HG02870 (cell line): ENCODE data around the gene SLC24A3.
A peak's percentile ranks its signal among the peaks of the same experiment; 100 is the strongest.

ENCODE experiments used
- ATAC-seq: cut with Tn5 transposase; IDR thresholded peaks from one replicate; pipeline ENCODE4 v1.9.1; 2021; ENCODE audit warnings: mild to moderate bottlenecking, moderate library complexity; ENCODE audit not compliant: unreplicated experiment

Gene SLC24A3

DNA sequence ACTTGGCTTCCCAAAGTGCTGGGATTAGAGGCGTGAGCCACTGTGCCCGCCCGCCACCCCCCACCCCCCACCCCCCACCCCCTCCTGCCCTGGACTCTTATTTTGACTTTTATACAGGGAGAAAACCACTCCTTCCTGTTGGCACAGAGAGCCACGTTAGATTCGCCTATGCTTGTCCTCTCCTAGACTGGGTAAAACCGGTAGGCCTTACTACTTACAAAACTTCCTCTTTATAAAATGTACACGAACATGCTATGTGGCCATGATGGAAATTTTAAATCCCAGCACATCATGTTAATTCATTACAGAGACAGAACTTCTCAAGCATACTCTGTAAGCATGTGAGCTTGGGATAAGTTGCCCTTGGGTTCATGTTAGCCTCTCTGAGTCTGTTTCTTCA is 124.2 kb downstream of the SLC24A3 start:
- ATAC-seq: no peak

DNA sequence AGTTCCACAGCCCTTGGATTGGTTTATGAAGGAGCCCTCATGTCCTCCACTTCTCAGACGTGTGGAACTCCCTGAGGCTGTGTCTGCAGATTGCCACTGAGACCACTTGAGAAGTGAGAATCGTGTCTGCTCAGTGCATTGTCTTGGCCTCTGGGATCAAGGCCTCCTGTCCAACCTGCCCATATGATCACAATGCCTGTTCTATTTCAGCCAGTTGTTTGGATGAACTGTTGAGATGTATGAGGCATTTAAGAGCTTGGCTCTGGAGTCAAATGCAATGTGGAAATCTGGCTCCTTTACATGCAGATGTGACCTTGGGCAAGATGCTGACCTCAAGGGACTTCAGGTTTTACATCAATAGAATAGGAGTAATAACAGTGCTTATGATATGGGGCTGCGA is 125.9 kb downstream of the SLC24A3 start:
- no peak for ATAC-seq

DNA sequence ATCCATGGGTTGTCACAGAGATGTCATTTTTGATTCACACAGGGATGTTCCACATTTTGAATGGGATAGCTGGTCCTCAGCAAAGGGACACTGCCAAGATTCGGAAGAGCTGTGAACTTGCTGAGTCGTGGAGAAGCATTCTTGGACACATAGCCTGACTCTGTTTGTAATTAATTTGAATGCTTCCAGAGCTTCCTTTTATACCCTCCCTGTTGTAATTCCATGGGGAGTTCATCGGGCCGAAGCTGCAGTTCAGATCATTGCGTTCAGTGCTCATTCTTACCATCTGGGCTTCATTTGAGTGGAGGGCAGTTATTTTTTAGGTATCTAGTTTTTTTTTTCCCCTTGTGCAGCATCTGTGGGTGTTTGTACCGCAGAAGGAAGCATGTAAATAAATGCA is 126.5 kb downstream of the SLC24A3 start:
- no peak for ATAC-seq

DNA sequence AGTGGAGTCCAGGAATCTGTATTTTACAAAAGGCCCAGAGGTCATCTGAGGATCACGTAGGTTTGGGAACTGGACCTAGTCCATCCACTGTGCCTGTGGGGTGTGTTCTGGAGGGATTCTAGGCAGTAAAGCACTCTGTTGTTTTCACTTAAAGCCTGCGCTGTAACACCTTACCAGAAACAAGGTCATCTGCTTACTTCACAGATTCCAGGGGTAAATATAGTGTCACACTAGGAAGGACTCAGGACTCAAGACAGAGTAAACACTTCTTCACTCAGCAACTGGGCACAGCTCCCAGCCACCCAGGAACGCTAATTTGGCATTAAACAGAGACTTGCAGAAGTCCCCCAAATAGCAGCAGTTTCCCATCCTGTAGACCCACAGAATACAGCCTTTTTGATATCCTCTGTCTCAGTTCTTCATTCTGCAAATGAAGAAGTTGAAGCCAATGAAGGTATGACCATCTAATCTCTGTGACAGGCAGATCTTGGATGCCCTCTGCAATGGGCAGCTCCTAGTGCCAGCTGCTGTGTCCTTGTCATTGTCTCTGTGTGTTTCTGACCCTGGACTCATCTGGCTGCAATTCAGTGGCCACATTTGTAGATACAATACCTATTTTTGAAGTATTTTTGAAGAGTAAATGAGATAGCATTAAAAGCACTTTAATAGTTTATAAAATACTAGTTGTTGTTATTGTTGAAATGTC is 129.1 kb downstream of the SLC24A3 start:
- no peak for ATAC-seq

DNA sequence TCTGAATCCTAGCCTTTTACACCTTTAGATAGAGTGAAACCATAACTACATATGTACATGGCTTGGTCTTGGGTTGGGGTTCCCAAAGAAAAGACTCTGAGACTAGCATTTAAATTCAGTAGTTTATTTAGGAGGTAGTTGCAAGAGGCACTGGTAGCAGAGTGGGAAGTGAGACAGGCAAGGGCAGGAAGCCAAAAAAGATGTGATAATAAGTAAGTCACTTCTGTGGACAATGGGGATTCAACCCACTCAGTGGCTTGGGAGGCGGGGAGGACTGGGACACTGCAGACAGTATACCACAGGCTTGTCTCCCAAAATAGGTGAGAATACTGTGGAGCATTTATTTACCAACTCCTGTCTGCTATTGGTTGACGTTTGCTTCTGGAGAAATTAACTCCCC is 131.9 kb downstream of the SLC24A3 start:
- no peak for ATAC-seq

DNA sequence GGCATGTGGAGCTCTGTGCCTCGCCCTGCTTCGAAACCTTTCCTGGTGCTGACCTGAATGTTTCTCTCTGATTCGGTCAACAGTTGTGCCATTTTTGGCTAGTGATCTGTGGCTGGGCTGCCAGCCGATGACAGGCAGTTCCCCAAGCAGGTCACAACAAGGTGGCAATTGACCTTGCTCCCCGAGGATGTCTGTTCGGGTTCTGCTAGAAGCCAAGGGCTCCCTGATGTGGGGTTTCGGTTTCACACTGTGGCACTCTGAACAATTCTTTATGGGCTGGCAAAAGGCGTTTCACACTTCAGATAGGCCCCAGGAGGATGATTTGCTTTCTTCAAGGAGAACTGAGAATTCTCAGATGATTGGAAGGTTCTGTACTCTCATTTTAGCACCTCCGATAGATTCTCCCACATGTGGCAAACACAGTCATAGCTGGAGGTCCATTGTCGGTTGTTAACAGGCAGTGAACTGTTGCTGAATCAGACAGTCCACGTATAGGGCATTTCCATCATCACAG is 135.6 kb downstream of the SLC24A3 start:
- peak; percentile 82 for ATAC-seq

DNA sequence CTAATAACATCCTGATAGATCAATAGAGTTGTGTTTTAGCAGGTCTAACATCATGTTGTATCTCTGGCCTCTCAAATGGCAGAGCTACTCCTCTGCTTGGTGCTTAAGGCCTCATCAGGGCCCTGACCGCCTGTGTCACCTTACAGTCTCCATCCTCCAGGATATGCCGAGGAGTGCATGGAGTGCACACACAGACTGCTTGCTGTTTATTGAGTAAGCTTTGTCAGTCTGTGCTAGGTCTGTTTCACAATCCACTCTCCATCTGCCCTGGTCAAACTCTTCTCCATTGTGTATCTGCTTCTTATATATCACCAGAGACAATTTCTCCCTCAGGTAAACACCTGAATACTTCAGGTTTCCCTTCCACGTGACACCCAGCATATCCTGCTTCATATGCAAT is 136.1 kb downstream of the SLC24A3 start:
- ATAC-seq: no peak

DNA sequence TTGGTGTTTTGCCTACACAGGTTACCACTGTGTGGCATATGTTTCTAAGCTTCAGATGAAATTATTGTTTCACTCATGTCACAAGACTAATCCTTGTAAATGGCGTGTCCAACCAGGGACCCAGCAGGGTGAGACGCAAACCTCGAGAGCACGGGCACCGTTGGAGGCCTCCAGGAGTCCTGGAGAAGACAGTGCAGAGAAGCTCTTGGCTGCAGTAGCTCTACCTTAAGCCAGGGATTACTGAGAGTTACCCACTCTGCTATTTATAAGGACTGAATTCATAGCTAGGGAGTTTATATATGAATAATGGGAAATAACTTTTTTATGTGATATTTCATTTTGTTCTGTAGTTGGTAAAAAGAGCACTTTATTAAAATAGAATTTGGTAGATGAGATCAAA is 137.4 kb downstream of the SLC24A3 start:
- ATAC-seq: no peak

DNA sequence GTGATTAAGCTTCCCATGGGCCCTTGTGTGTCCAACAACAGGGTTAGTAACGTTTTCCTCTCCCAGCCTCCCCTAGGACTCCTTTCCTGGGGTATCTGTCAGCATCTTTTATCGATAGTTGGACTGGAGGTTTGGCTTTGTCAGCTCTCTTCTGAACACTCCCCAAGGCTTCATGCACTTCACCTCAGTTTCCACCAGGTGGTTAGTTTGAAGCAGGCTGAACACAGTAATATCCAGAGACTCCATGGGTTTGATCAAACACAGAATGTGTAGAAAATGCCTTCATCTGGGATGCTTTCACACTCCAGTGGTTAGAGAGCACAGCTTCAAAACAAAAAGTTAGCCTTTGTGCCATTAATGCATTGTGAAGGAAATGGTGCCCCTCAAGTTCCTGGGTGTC is 139.1 kb downstream of the SLC24A3 start:
- no peak for ATAC-seq

DNA sequence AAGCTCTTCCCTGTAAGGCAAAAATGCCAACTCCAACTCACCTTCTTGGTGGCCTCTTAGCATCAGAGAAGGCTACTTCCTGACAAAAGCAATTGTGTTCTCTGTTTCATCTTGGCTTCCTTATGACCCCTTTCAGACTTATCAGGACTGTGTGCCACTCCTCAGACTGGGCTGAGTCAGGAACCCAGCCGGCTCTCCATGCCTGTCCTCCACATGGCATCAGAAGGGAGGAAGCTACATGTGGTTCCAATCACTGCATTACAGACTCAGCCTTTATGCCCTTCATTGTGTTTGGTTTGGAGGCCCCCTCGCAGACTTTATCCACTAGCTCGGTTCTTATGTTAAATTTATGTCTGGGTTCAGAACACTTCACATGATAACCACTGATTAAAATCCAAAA is 142.5 kb downstream of the SLC24A3 start:
- ATAC-seq: no peak

DNA sequence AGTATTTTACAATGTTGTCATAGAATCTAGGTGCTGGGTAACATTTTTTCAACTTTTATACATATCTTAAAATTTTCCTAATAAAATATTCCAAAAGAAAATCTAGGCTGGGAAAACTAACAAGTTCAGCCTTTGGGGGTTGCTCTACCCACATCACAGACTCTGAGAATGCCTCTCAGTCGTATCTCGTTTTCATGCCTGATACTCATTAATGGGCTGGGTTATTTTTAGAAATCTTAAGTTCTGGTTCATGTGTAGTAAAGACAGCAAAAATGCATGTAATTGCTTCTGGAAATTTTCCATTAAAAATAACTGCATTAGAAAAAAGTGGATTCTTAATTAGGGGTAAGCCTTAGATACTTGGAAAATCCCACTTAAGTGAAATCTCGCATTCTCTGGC is 149.3 kb downstream of the SLC24A3 start:
- no peak for ATAC-seq

DNA sequence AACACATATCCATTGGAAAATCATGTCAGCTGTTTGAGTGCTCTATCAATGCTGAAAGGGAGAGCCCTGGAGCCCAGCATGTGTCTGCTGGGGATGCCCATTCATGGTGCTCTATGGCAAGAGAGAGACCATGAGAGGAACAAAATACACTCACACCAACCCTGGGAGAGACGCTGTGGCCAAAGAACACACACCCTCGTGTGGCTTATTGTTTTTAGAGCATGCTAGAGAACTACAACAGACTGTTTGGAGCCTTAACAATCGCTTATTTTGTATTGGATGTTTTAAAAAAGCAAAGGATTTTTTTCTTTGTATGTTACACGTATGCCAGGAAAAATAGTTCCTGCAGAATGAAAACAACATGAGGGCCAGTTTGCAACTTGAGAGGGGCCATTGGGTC is 151.0 kb downstream of the SLC24A3 start:
- ATAC-seq: no peak

DNA sequence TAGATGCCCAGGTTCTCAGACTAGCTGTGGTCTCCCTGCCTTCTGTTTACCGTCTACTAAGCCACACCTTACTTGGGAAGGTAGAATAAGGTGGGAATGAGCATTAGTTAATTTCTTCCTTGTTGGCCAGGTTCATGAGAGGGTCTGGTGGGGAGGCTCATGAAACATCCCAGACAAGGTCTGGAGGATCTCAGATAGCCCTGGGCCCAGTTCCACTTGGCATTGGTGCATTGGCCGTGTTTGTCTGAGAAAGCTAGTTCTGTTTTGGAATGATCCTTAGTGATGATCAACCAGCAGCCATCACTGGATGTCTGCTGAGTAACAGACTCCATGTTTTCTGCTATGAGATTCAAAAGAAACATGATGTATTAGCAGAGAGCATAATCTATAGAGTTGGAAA is 155.1 kb downstream of the SLC24A3 start:
- no peak for ATAC-seq

DNA sequence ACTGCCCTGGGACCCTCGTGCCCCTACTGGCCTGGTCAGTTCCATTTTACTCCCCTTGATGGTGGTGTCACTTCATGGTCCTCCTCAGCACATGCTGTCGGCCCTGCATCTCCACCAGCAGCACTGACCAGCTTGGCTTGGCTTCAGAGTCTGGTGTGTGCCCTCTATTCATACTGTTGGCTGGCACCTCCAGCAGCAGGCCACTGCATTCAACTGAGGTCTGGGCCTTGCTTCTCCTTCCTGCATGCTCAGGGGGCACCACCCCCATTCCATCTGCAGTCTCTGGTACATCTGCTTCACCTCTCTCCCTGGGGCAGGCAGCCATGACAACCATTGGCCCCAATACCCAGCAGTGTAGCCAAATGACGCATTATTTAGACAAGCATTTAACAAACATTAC is 155.9 kb downstream of the SLC24A3 start:
- ATAC-seq: no peak

DNA sequence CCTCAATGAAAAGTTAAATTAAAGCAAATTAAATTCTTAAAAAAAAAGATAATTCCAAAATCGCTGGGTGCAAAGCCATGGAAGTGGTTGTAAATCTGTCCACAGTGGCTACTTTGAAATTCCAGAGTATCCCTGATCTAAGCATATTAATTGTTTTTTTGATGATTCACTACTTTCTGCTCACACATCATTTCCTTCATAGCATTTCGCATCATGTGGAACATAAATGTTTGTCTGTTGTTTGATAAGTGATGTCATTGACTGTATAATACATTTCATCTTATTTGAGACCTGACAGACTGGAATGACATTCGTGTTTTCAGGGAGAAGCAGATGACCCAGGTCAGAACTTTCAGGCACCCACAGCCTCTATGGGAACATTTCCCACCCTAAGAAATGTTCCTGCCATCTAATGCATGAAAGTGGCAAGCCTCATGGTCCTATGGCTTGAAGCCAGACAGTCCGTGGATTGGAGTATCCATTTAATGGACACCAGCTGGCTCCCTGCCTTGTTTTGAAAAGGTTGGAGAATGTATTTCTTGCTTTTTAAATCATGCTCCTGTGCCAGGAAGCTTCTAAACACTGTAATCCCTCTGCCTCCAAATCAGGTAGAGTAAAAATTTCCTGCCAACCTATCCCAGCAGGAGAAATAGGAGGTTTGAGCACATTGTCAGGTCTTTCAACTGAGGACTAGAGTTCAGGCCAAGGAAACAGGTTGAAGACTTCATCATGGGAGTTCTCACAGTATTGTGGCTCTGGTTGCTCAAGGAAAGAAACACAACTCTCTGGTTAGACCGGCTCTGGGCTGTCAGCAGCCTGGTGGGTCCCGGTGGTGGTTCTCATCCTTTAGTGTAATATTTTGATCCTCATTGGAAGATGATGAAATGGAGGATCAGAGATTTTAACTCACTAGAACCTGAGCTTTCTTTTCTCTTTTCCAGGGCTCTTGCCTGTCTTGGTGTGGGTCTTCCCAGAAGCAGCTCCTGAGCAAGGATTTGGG is 157.9 kb downstream of the SLC24A3 start:
- no peak for ATAC-seq

DNA sequence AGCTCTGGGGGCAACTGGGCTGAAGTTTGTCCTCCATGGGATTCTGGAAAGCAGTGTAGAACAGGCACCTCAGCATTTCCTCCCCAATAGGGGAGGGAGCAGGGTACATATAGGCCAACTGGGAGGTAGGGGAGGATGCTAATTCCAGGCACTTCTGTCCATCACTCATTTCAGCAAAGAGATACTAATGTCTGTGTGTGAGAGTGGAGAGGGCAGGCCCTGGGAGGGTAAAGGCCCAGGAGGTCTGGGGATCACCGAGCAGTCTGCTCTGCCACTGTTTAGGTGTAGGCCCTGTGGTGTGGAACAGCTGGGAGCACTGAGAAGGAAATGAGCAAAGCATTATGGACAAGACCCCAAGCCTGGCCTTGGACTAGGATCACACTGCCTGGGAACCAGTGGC is 158.7 kb downstream of the SLC24A3 start:
- no peak for ATAC-seq

DNA sequence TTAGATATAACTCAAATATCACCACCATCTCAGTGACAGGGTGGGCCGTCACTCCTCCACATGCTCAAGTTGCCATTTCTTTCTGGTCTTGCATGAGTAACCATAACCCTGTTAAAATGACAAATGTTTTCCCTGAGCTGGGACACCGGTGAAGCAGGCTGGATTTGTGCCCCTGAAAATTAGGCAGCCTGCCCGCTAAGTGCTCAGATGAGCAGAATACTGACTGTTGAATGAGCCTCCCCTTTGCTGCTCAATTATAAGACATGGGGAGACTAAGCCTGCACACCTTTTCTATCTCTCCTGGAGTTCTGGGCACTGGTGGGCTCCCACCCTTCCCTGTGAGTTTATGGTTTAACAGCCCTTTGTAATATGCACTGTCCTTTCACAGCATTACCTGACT is 161.8 kb downstream of the SLC24A3 start:
- no peak for ATAC-seq

DNA sequence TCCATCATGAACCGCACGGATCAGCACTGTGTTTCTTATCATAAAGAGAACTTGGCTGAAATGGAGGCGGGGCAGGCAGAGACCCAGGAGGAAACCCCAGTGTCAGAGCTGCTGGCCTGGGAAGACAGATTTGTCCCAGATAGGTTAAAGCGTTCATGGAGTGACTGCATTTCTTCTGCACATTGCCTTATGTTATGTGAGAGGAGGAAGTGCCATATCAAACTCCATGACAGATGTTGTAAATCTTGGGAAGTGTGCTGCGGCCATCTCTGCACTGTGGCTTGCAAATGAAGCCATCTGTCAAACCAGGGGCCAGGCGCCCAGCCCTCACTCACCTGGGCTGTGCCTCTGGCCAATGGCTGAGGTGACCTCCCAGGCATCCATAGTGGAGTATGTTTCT is 163.0 kb downstream of the SLC24A3 start:
- ATAC-seq: no peak

DNA sequence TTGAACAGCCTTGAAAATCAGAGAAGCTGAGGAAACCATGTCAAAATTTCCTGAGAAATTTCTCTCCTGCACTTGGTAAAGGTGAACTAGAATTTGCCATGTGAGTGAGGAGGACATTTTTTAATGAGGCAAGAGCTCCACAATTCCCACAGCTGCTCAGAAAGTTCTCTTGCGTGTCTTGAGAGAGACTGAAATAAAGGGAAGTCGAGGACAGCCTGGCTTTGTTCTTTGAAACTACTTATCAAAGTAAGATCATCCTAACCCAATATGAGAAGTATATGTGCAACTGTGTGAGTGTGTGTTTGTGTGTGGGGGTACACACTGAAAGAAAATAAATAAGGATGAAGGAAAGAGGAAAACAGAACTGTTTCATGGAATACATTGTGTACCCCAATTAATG is 163.4 kb downstream of the SLC24A3 start:
- no peak for ATAC-seq

DNA sequence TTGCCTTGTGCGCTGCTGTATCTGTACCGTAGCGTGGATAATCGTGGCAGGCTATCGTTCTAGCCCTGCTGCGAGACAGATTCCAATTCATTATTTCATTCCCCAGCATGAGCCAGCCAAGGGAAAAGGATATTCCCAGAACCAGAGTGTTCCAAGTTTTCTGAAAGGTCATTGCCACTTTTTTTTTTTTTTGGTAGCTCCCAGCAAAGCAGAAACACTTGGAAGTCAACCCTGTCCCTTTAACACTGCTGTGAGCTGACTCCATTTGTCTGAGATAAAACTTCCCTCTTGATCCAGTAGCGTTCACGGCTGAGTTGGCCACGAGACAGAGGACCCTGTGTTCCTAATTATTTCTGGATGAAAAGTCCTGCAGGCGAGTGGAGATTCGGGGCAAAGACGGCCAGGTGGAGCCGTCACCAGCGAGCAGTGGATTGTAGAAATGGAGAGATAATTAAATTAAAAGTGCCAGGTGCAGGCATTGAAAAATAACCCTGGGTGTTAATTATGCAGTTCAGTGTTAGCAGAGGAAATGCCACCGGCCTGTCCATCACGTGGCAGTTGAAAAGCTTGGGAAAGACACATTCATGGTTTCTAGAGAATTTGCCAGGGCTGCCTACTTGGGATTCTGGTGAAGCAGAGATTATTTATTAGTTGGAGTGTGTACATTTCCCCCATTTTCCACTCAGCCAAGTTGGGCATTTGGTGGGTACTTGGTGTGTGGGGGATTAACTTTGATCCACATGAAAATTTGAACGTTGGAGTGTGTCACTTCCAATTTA is 164.2 kb downstream of the SLC24A3 start:
- no peak for ATAC-seq

DNA sequence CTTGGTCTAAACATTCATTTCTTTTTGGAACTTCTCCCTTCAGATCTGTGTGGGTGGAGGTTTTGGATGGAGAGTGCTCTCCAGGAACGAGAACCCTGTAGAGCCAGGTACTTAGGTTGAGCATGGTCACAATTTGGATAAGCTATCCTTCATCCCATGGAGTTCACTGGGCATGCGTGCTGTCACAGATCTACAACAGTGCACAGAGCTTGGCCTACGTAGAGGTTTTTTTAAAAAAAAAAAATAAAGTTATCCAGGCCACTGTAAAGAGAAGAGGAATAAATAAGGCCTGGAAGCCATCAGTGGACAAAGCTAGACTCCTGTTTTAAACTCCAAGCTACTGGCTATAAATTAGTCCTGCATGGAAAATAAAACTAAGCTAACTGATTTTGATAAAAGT is 165.6 kb downstream of the SLC24A3 start:
- ATAC-seq: no peak
